Mesothelial cell of epicardium (in vitro differentiated cells): ENCODE data around the gene AXIN1. TPM values are rescaled to one million over a fixed set of nuclear protein-coding genes. Genes with fewer than 3 reads are reported as not detected.

ENCODE experiments used
- DNase-seq, 2 experiments: peaks; one replicate each; pipeline ENCODE4 v3.0.0; 2021; ENCODE audit warnings: low spot score in 2 of 2; ENCODE audit not compliant: unreplicated experiment in 2 of 2
- H3K27ac Mint-ChIP-seq: 2 replicates; pipeline ENCODE4 v1.8.0; 2021; ENCODE audit warnings: mixed read lengths
- H3K27me3 Mint-ChIP-seq: 2 replicates; pipeline ENCODE4 v1.8.0; 2021; ENCODE audit warnings: low read depth, mixed read lengths
- H3K36me3 Mint-ChIP-seq: 2 replicates; pipeline ENCODE4 v1.8.0; 2021; ENCODE audit warnings: mixed read lengths
- H3K4me1 Mint-ChIP-seq: 2 replicates; pipeline ENCODE4 v1.8.0; 2021; ENCODE audit warnings: mixed read lengths
- H3K4me3 Mint-ChIP-seq: 2 replicates; pipeline ENCODE4 v1.8.0; 2021; ENCODE audit warnings: mild to moderate bottlenecking, moderate library complexity, mixed read lengths
- H3K9me3 Mint-ChIP-seq: 2 replicates; pipeline ENCODE4 v1.8.0; 2021; ENCODE audit warnings: mixed read lengths
- CTCF ChIP-seq: fragments of 200-600 bp; sonication (generic); IDR thresholded peaks from one replicate; pipeline ENCODE4 v1.5.0; 2021; ENCODE audit warnings: antibody characterized with exemption; ENCODE audit not compliant: unreplicated experiment
- total RNA-seq: library from RNA; stranded (reverse); gene quantifications from 3 replicates; pipeline ENCODE4 v1.2.1, GENCODE V29; 2021

The AXIN1 gene
- total RNA-seq, 1 donor from 2014 or later = 33.2 TPM

GRCh38 chr16:245105-245504 lies 107.4 kb downstream of the AXIN1 start:
- H3K27me3 Mint-ChIP-seq = no peaks in the 10 kb centered on the region
- DNase-seq = no peak
- H3K4me1 Mint-ChIP-seq = no peaks in the 10 kb centered on the region
- peaks cover 5% of the 10 kb centered on the region for H3K36me3 Mint-ChIP-seq
- H3K9me3 Mint-ChIP-seq = no peaks in the 10 kb centered on the region
- no peak for TF ChIP-seq CTCF
- peak overlapping the region; percentile 61 for H3K27ac Mint-ChIP-seq
- H3K4me3 Mint-ChIP-seq = no peak overlapping the region

- Mint-ChIP-seq H3K4me1 (peaks cover 4% of the 10 kb centered on the region), H3K4me3 (no peak overlapping the region), H3K9me3 (no peaks in the 10 kb centered on the region), H3K27me3 (no peaks in the 10 kb centered on the region), H3K27ac (no peak overlapping the region), H3K36me3 (peaks cover 5% of the 10 kb centered on the region)
- TF ChIP-seq CTCF = no peak
- DNase-seq = no peak
Observed at GRCh38 chr16:243348-243747, 109.2 kb downstream of the AXIN1 start.

GRCh38 chr16:242281-242680 lies 110.2 kb downstream of the AXIN1 start:
- TF ChIP-seq CTCF = no peak
- Mint-ChIP-seq H3K27ac (no peak overlapping the region), H3K36me3 (peaks cover 7% of the 10 kb centered on the region), H3K27me3 (no peaks in the 10 kb centered on the region), H3K4me1 (peaks cover 4% of the 10 kb centered on the region), H3K4me3 (no peak overlapping the region), H3K9me3 (no peaks in the 10 kb centered on the region)
- DNase-seq = no peak

GRCh38 chr16:240559-240958 lies 112.0 kb downstream of the AXIN1 start:
- Mint-ChIP-seq H3K4me3 (no peak overlapping the region), H3K27me3 (no peaks in the 10 kb centered on the region), H3K36me3 (peaks cover 9% of the 10 kb centered on the region), H3K4me1 (peaks cover 7% of the 10 kb centered on the region), H3K9me3 (no peaks in the 10 kb centered on the region), H3K27ac (no peak overlapping the region)
- no peak for DNase-seq
- TF ChIP-seq CTCF = no peak

- H3K4me3 Mint-ChIP-seq = no peak overlapping the region
- H3K9me3 Mint-ChIP-seq = no peaks in the 10 kb centered on the region
- peaks cover 6% of the 10 kb centered on the region for H3K36me3 Mint-ChIP-seq
- H3K27me3 Mint-ChIP-seq = no peaks in the 10 kb centered on the region
- peak overlapping the region; percentile 35 for H3K27ac Mint-ChIP-seq
- no peak for DNase-seq
- TF ChIP-seq CTCF = no peak
- H3K4me1 Mint-ChIP-seq = peaks cover 10% of the 10 kb centered on the region
Observed at GRCh38 chr16:239948-240277, 112.6 kb downstream of the AXIN1 start.

Other genes starting within 250 kb of the AXIN1 start
- gene NPRL3, start 214.1 kb downstream of the AXIN1 start, total RNA-seq = 43.5 to 45.8 TPM (median 44.5 TPM) in 3 replicates
- gene HBZ, start 200.1 kb downstream of the AXIN1 start, total RNA-seq = not detected in 3 replicates
- not detected in 3 replicates for gene HBM, start 186.7 kb downstream of the AXIN1 start, total RNA-seq
- gene HBA2, start 179.8 kb downstream of the AXIN1 start, total RNA-seq = not detected in 3 replicates
- gene HBA1, start 176.0 kb downstream of the AXIN1 start, total RNA-seq = not detected in 3 replicates
- 0.60 to 1.1 TPM (median 0.91 TPM) in 3 replicates for gene HBQ1, start 172.3 kb downstream of the AXIN1 start, total RNA-seq
- gene LUC7L, start 123.3 kb downstream of the AXIN1 start, total RNA-seq = 191 to 203 TPM (median 193 TPM) in 3 replicates
- 133 to 137 TPM (median 137 TPM) in 3 replicates for gene FAM234A, start 117.9 kb downstream of the AXIN1 start, total RNA-seq
- gene RGS11, start 76.8 kb downstream of the AXIN1 start, total RNA-seq = 3.4 to 4.0 TPM (median 3.5 TPM) in 3 replicates
- gene ARHGDIG, start 72.1 kb downstream of the AXIN1 start, total RNA-seq = 3.6 to 4.8 TPM (median 4.7 TPM) in 3 replicates
- gene PDIA2, start 69.6 kb downstream of the AXIN1 start, total RNA-seq = 2.1 to 3.3 TPM (median 2.7 TPM) in 3 replicates
- gene MRPL28, start 17.8 kb upstream of the AXIN1 start, total RNA-seq = 75.3 to 75.9 TPM (median 75.9 TPM) in 3 replicates
- 48.6 to 51.4 TPM (median 49.0 TPM) in 3 replicates for gene PGAP6, start 29.3 kb upstream of the AXIN1 start, total RNA-seq
- 252 to 258 TPM (median 253 TPM) in 3 replicates for gene NME4, start 44.5 kb upstream of the AXIN1 start, total RNA-seq
- gene DECR2, start 49.2 kb upstream of the AXIN1 start, total RNA-seq = 29.3 to 35.4 TPM (median 31.2 TPM) in 3 replicates
- 53.9 to 68.8 TPM (median 59.7 TPM) in 3 replicates for gene RAB11FIP3, start 72.9 kb upstream of the AXIN1 start, total RNA-seq
- gene CAPN15, start 175.0 kb upstream of the AXIN1 start, total RNA-seq = 48.2 to 49.1 TPM (median 48.7 TPM) in 3 replicates
- 0.25 TPM in 1 of 3 replicates, not detected in the others for gene PRR35, start 207.7 kb upstream of the AXIN1 start, total RNA-seq
- 2.3 to 3.0 TPM (median 2.7 TPM) in 3 replicates for gene NHLRC4, start 214.3 kb upstream of the AXIN1 start, total RNA-seq
- gene PIGQ, start 217.2 kb upstream of the AXIN1 start, total RNA-seq = 78.5 to 86.7 TPM (median 84.8 TPM) in 3 replicates
- gene RAB40C, start 237.3 kb upstream of the AXIN1 start, total RNA-seq = 23.2 to 26.2 TPM (median 25.5 TPM) in 3 replicates